DOHH2 (cell line): ENCODE measurements around the gene SI.

Experiments
- H3F3A ChIP-seq: fragments of 200-600 bp; sonication (generic), shearing (Covaris generic); 2 replicates; pipeline ENCODE4 v1.6.0; 2016; ENCODE audit warnings: antibody characterized with exemption, mild to moderate bottlenecking; ENCODE audit not compliant: control insufficient read depth, insufficient read depth
- H3K27ac ChIP-seq: fragments of 200-600 bp; sonication (generic); 2 replicates; pipeline ENCODE4 v1.5.1; 2014; ENCODE audit warnings: low read depth, mild to moderate bottlenecking, low read length, moderate library complexity
- H3K27me3 ChIP-seq: fragments of 200-600 bp; sonication (generic); 2 replicates; pipeline ENCODE4 v1.6.1; 2014; ENCODE audit warnings: mild to moderate bottlenecking, low read length, mixed read lengths; ENCODE audit not compliant: control insufficient read depth
- H3K36me3 ChIP-seq: fragments of 200-600 bp; sonication (generic); 2 replicates; pipeline ENCODE4 v1.6.1; 2014; ENCODE audit warnings: mild to moderate bottlenecking, low read length, moderate library complexity, mixed read lengths; ENCODE audit not compliant: control insufficient read depth
- H3K4me1 ChIP-seq: fragments of 200-600 bp; sonication (generic); 2 replicates; pipeline ENCODE4 v1.6.1; 2014; ENCODE audit warnings: mild to moderate bottlenecking, low read length, mixed read lengths; ENCODE audit not compliant: control insufficient read depth
- H3K4me2 ChIP-seq: fragments of 200-600 bp; sonication (generic); 2 replicates; pipeline ENCODE4 v1.6.0; 2014; ENCODE audit warnings: mild to moderate bottlenecking, low read length, moderate library complexity
- H3K4me3 ChIP-seq: fragments of 200-600 bp; sonication (generic); 2 replicates; pipeline ENCODE4 v1.5.1; 2014; ENCODE audit warnings: mild to moderate bottlenecking, low read length, mixed read lengths
- H3K79me2 ChIP-seq: fragments of 200-600 bp; sonication (generic); 2 replicates; pipeline ENCODE4 v1.6.1; 2014; ENCODE audit warnings: mild to moderate bottlenecking, low read length, mixed read lengths; ENCODE audit not compliant: control insufficient read depth
- H3K9me2 ChIP-seq: fragments of 200-600 bp; sonication (generic); replicated peaks from 2 replicates; pipeline ENCODE4 v1.6.1; 2014; ENCODE audit warnings: mild to moderate bottlenecking, low read length, mixed read lengths; ENCODE audit not compliant: control insufficient read depth
- H3K9me3 ChIP-seq: fragments of 200-600 bp; sonication (generic); 2 replicates; pipeline ENCODE4 v1.6.1; 2014; ENCODE audit warnings: antibody characterized with exemption, low read length, mixed read lengths; ENCODE audit not compliant: control insufficient read depth, insufficient read depth
- H4K20me1 ChIP-seq: fragments of 200-600 bp; sonication (generic); 2 replicates; pipeline ENCODE4 v1.6.0; 2014; ENCODE audit warnings: low read depth, mild to moderate bottlenecking, antibody characterized with exemption, low read length, moderate library complexity; ENCODE audit not compliant: control insufficient read depth, insufficient read depth
- CTCF ChIP-seq: fragments of 200-600 bp; sonication (generic); IDR thresholded peaks from one replicate; pipeline ENCODE4 v1.5.1; 2014; ENCODE audit warnings: antibody characterized with exemption, mild to moderate bottlenecking, low read depth, low read length; ENCODE audit not compliant: poor library complexity, severe bottlenecking
- EZH2phosphoT487 ChIP-seq: fragments of 200-600 bp; sonication (generic); IDR thresholded peaks from 2 replicates; pipeline ENCODE4 v1.6.1; 2017; ENCODE audit warnings: borderline replicate concordance, mild to moderate bottlenecking, antibody characterized with exemption, low read length, moderate library complexity, mixed read lengths

SI gene

GRCh38 chr3:165082650-165083049 is 4.4 kb upstream of the SI start:
- no peaks in the 10 kb centered on the region for H3K4me1 ChIP-seq
- no peaks in the 10 kb centered on the region for H3K36me3 ChIP-seq
- no peaks in the 10 kb centered on the region for H4K20me1 ChIP-seq
- no peak for TF ChIP-seq EZH2phosphoT487
- no peak for TF ChIP-seq CTCF
- H3K9me3 ChIP-seq, result no peaks in the 10 kb centered on the region
- H3F3A ChIP-seq, result no peaks in the 10 kb centered on the region
- no peaks in the 10 kb centered on the region for H3K27me3 ChIP-seq
- H3K9me2 ChIP-seq, result no peaks in the 10 kb centered on the region
- H3K79me2 ChIP-seq, result no peaks in the 10 kb centered on the region
- no peak overlapping the region for H3K4me3 ChIP-seq
- no peak overlapping the region for H3K27ac ChIP-seq
- H3K4me2 ChIP-seq, result no peak overlapping the region

- Histone ChIP-seq H3K27me3 (no peaks in the 10 kb centered on the region), H3K9me2 (no peaks in the 10 kb centered on the region), H3F3A (no peaks in the 10 kb centered on the region), H3K79me2 (no peaks in the 10 kb centered on the region), H3K4me3 (no peak overlapping the region), H3K36me3 (no peaks in the 10 kb centered on the region), H4K20me1 (no peaks in the 10 kb centered on the region), H3K4me2 (no peak overlapping the region), H3K27ac (no peak overlapping the region), H3K9me3 (no peaks in the 10 kb centered on the region), H3K4me1 (no peaks in the 10 kb centered on the region)
- TF ChIP-seq CTCF, result no peak
Observed at GRCh38 chr3:165081183-165081582, 2.9 kb upstream of the SI start.

- no peaks in the 10 kb centered on the region for H3K36me3 ChIP-seq
- H3K9me2 ChIP-seq, result no peaks in the 10 kb centered on the region
- H3K79me2 ChIP-seq, result no peaks in the 10 kb centered on the region
- H3F3A ChIP-seq, result no peaks in the 10 kb centered on the region
- H3K4me3 ChIP-seq, result no peak overlapping the region
- H3K27ac ChIP-seq, result no peak overlapping the region
- no peaks in the 10 kb centered on the region for H3K4me1 ChIP-seq
- H3K4me2 ChIP-seq, result no peak overlapping the region
- TF ChIP-seq CTCF (no peak), EZH2phosphoT487 (no peak)
- no peaks in the 10 kb centered on the region for H3K9me3 ChIP-seq
- H4K20me1 ChIP-seq, result no peaks in the 10 kb centered on the region
- no peaks in the 10 kb centered on the region for H3K27me3 ChIP-seq
Observed at GRCh38 chr3:165075695-165076094, 2.6 kb downstream of the SI start.

- no peaks in the 10 kb centered on the region for H3K9me3 ChIP-seq
- H3K27ac ChIP-seq, result no peak overlapping the region
- H3K9me2 ChIP-seq, result no peaks in the 10 kb centered on the region
- H3K79me2 ChIP-seq, result no peaks in the 10 kb centered on the region
- H3K36me3 ChIP-seq, result no peaks in the 10 kb centered on the region
- H3K27me3 ChIP-seq, result no peaks in the 10 kb centered on the region
- no peaks in the 10 kb centered on the region for H3F3A ChIP-seq
- H4K20me1 ChIP-seq, result no peaks in the 10 kb centered on the region
- no peak overlapping the region for H3K4me2 ChIP-seq
- TF ChIP-seq EZH2phosphoT487 (no peak), CTCF (no peak)
- no peak overlapping the region for H3K4me3 ChIP-seq
- no peaks in the 10 kb centered on the region for H3K4me1 ChIP-seq
Observed at GRCh38 chr3:165070682-165071081, 7.6 kb downstream of the SI start.
